HG02973 (cell line): Measurements from ENCODE around the gene AMPH.

Experiments
- ATAC-seq: cut with Tn5 transposase; IDR thresholded peaks from one replicate; pipeline ENCODE4 v1.9.1; 2021; ENCODE audit warnings: moderate library complexity; ENCODE audit not compliant: unreplicated experiment

The AMPH gene

DNA sequence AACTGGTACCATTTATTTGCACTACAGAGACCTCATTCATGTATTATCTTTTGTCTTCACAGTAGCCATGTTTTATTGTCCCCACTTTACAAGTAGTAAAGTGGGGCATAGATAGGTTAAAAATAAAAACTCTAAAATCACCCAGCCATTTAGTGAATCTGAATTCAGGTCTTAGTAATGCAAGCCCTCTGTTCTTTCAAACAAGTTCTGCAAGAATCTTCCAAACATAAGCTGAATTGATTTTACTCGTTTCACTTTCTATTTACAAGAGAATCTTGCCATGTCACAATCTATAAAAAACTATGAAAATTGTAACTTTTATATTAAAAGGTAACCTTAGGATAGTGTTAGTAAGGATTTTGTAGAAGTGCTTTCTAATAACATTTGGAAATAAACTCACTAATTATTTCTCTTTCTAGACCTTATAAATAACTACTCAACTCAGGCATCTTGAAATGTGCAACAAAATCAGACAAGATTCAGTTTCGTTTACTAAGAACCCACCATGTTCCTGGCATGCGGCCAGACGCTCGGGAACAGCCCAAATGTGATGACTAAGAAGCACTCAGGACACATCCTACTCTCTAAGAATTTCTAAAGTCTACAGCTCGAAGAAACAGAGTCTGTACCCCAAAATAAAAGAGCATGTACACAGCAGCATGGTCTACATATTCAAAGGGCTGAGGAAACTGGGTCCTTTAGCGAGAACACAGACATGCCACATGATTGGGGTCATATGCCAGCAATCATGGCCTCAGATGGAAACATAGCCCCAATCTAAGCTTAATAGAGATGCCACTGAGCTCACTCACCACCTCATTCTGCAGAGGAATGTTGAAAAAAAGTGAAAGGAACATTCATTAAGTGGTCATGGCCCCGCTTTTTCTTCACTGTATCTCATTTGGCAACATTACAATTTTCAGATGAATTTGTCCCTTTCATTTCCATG lies 167.6 kb downstream of the AMPH start:
- ATAC-seq = peak; percentile 97

DNA sequence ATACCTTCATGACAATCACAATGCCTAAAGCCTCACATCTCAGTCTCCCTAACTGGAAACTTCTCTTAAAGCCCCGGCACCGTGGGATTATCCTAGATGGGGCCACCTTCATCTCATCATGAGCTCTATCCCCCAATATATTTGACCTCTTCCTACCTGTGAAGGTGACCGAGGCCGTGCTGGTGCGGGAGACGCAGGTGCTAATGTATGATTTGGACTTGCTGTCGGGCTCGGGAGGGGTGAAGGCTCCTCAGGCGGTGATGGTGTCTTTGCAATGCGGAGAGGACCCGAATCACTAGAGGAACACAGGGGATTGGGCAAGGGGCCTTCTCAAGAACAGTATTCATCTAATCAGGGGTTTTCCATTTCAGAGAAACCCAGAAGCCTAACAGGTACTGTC lies 168.4 kb downstream of the AMPH start:
- ATAC-seq = no peak

DNA sequence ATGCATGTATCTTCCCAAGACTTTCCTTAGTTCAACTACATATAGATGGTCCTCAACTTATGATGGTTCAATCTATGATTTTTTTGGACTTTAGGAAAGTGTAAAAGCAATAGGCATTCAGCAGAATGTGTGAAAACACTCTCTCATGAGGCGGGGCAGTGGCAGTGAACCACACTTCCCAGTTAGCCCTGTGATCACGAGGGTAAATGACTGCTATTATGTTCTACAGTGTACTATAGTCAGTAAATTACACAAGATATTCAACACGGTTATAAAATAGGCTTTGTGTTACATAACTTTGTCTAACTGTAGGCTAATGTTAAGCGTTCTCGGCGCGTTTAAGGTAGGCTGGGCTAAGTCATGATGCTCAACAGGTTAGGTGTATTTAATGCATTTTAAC lies 169.3 kb downstream of the AMPH start:
- no peak for ATAC-seq

DNA sequence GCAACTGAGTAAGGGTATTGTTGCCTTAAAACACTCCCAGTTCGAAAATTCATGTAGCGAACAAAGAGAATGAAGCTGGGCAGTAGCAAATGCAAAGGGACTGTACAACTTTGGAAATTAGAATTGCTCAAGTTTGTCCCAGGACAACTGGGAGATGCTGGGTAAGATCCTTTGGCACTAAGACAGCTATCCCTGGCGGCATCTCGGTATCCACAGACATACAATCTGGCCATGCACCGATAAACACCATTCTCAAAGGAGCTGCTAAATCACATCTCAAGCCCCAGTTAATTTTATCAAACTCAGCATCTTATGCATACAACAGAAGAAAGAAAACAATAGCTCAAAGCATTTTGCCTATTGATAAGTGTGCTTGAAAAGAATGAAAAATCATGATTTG lies 177.3 kb downstream of the AMPH start:
- no peak for ATAC-seq

DNA sequence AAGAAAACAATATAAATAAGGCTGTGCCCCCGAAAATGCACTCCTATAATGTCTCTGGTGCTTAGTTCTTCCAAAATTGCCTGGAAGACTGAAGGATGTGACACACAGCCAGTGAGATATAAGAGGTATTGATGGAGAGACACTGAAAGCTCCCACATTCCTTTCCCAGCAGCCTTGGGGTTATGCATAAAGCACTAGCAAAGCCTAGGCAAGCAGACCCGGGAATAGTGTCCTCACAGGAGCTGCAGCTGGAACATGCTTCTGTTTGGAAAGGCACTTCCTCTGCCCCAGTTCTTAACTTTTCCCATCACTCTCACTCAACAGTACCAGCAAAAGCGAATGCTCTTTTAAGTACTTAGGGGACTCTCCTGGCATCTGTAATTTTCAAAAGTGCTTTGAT lies 178.0 kb downstream of the AMPH start:
- no peak for ATAC-seq

DNA sequence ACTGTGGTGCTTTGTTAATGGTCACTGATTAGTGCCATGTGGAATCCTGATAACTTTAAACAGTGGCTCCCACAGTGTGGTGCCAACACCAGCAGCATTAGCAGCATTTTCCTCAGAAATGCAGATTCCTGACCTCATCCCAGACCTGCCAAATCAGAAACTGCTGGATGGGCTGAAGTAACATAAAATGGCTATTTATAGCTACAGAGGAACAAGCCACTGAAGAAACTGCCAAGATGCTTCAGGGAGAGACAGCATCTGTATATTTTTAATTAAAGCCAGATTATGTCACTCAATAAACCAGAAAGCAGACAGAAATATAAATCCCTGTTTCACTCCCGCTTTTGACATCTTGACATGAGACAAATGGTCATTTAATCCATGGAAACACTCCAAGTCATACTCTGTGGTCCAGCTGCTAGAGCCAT lies 178.5 kb downstream of the AMPH start:
- ATAC-seq = no peak

DNA sequence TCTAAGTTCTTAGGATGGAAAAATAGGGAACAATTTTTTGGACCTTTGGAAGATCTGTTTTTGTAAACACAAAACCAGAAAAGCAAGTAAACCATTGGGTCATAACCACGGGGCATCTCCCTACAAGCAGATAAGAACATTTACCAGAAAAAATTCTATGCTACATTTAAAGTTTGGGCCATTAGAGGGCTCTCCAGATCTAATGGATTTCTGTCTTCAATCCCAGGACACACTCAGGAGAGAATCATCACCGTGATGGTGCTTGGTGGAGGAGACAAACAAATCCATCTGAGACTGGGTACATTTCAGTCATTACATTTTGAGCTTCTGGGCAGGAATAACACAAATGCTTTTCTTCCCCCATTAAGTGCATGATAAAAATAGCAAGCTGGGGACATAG lies 179.3 kb downstream of the AMPH start:
- ATAC-seq = no peak

DNA sequence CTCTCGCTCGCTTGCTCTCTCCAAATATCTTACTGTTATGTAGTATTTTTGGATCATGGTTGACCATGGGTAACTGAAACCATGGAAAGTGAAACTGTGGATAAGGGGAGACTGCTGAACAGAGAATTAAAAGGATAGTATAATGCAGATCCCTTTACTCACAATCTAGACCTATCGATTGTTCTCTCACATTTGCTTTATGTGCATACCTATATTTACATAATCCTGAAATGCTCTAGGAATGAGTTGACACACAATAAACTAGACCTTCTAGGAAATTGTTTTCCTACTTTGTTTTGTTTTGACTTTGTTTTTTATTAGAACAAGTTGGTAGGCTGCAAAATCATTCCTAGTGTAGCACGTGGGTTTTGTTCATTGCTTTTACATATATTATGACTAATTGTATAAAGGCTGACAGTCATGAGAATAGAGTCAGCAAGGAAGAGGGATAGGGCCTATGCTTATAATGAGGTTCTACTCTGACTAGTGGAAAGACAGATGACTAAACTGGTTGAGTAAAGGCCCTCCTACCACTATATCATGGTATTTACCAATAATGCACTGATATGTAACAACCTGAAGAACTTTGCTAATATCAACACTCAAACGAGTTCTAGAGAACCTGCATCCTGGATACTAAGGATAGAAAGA lies 182.5 kb downstream of the AMPH start:
- ATAC-seq = no peak

DNA sequence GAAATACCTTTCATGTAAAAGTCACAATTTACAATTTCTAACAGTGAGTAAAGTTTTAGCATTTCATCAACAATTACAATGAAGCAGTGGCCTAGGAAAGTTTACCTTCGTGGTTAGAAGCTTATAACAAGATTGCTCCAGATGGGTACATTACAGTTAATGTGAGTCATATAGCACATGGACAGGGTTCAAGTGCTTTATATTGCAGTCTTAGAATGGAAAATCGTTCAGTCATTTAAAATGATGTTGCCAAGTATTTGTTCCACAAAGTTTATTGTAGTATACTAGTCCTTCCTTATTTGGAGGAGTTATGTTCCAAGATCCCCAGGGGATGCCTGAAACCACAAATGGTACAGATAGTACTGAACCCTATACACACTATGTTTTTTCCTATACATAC lies 183.1 kb downstream of the AMPH start:
- ATAC-seq = no peak

DNA sequence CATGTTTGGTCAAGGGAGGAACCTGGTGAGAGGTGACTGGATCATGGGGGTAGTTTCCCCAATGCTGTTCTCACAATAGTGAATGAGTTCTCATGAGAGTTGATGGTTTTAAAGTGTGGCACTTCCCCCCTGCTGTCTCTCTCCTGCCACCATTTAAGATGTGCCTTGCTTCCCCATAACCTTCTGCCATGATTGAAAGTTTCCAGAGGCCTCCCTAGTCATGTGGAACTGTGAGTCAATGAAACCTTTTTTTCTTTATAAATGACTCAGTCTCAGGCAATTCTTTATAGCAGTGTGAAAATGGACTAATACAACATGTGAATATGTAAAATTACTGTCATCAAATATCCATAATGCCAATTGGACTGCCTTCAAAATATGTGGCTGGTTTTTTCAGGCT lies 192.2 kb downstream of the AMPH start:
- ATAC-seq = no peak

DNA sequence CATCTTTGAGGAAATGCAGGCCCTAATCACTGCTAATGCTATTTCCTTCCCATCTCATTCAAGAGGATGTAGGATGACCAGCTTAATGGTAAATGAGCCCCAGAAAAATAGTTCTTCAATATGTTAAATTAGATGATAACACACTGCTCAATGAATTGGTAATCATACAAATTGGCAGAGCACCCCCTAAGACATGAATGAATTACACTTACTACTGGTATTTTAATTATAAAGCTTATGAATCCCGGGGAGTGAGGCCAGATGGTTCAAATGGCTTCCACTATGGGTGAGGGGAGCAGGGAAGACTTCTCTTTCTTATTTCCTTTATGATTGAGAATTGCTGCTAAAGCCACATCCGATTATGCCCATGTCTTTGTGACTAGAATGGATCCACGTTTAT lies 198.5 kb downstream of the AMPH start:
- no peak for ATAC-seq

DNA sequence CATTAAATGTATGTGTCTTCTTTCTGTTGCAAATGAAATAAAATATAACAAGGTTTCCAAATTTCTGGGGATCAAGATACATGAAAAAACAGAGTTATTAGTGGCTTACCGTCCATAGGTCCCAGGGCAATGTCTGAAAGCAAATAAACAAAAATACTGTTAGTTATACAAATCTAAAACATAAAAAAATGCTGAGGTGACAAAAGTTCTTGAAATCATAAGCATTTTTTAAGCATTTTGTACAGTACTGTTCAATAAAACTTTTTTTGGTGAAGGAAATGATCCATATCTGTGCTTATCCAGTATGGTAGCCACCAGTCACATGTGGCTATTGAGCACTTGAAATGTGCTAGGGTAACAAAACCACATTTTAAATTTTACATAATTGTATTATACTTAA lies 199.1 kb downstream of the AMPH start:
- no peak for ATAC-seq

DNA sequence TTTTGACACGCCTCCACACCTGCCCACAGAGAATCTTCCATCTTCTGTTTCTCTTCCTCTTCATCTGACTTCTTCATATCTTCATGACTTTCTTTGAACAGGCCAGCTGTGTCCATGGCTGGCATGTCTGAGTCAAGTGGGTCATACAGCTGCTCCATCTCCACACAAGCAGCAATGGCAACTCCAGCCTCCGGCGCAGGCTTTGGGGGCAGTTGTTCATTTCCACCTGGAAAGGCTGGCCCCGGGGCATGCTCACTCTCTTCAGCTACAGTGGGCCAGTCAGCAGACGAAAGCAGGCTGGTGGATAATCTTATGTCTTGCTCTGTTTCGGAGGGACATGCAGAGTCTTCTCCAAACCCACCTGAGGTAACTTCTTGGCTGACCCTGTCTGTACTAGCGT lies 202.1 kb downstream of the AMPH start:
- no peak for ATAC-seq

DNA sequence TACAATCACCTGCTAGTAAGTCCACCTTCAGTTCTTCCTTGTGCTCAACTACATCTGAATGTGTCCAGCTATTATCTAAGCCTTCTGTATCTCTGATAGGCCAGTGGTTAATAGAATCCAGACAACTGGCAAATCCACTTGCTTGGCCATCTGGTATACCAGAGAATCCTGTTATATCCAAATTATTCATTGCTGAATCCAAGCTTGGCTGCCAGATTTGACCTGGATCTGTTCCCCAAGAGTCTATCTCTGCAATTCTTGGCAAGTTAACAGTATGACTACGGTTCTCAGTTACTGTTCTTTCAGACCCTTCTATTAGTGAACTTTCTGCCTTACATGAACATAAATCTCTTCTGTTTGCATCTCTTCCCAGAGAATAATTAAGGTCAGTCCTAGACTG lies 203.1 kb downstream of the AMPH start:
- ATAC-seq = no peak

DNA sequence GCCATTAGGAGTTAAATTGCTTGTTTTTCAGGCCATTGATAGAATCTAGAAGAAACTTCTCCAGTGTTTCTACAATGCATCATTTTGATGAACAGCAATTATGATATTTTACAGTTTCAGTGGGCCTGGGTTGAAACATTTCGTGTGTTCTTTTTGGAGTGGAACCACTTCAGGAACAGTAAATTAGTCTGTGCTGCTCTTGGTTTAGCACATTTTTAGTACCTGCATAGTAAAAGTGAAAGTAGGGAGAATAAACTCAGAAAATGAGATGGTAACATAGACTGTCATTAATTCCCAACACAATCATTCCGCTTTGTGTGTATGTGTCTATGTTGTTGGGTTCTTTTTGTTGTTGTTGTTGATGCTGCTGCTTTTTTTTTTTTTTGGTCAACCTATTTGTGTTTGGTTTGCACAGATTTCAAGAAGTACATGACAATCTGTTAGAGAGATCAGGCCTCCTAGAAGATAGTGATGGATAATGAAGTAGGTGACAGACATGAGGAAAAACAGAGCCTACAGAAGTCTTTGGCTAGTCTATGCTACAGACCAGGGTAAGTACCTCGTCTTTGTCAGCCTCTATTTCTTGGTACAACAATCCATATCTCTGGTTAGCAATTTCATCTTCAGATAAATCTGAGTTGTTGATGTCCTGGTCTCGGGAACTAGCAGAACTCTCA lies 203.8 kb downstream of the AMPH start:
- ATAC-seq = no peak

DNA sequence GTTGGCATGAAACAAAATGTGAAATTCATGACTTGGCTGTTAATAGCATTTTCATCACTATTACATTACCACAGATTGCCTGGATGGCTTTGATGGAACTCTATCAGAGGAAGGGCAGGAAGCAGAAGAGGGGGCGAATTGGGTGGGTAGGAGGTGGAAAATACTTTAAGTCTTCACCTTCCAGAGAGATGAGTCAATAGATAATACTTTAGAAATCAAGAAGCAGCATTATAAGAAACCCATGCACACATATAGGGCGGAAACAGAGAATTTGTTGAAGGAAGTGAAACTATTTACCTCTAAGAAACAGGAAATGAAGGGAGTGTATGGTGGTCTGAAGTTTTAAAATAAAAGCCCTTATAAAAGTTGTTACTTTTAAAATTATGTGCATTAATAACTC lies 205.7 kb downstream of the AMPH start:
- ATAC-seq = no peak

DNA sequence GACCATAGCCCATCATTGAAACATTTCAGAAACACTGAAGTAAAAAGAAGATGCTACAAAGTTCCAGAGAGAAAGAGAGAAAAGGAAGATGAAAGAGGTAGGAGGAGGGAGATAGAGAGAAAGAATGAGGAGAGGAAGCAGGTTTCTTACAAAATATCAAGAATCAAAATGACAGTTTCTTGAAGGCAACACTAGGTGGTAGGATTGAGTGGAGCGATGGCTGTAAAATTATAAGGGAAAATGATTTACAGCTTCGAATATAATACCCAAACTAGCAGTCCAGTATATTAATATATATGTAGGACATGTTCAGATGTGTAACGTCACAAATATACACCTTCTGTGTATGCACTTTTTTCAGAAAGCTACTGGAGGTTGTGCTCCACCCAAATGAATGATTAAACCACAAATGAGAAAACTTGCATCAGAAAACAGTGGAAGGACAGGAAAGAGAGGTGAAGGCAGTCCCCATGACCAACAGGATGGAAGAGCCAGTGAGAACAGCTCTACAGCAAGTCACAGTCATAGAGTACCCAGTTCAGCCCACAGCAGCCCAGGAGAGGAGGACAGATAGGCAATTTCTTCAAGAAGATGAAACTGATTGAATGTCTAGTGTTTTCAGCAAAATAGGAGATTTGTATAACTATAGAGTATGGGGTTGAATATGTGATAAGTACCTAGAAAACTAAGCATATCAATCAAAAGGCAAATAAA lies 206.3 kb downstream of the AMPH start:
- no peak for ATAC-seq

DNA sequence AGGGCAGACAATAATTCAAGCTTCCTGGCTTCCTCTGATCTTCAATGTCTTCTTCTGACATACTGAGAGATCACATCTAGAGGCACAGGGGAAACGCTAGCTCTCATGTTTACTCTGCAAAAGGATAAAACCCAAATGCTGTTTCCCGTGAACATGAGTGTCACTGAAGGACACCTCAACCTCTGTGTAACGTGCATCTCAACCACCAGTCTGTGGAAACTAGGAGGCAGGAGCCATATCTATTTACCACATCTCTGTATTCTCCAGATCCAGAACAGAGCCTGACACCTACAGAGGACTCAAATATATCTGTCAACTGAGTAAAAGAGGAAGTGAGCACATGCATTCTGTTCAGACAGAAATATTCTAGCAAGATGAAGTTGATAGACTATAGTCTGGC lies 217.4 kb downstream of the AMPH start:
- ATAC-seq = peak; percentile 88

DNA sequence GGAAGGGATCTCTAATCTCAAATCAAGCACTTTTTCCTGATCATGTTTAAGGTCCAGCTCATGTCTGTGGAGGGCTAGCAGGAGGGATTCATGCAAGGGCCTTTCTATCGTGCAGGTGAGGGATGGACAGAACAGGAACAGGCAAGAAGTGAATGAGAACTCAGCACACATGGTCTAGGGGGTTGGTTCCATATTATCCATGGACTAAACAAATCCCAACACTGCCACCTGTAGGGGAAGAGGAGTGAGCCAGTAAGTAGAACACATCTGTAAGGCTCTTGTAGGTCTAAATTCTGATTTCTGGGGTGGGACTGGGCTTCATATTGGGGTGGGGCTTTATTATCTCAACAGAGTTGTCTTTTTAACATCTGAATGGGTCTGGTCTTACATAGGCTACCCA lies 219.8 kb downstream of the AMPH start:
- no peak for ATAC-seq

DNA sequence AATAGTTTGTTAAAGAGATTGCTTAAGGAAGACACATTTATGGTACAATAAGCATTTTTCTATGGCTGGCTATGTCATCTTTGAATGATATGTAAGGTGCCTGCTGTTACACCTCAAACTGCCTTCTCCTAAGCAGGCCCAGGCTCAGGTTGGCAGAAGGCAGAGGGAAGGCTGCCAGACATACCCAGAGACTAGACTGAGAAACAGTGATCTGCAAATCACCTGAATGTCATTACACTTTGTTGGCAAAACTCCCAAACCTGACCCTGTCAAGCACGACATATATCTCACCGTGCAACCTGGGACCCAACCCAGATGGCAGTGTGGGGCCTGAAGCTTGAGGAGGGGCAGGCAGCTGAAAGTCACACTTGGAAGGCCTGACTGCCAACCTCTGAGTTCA lies 221.1 kb downstream of the AMPH start:
- ATAC-seq = no peak

DNA sequence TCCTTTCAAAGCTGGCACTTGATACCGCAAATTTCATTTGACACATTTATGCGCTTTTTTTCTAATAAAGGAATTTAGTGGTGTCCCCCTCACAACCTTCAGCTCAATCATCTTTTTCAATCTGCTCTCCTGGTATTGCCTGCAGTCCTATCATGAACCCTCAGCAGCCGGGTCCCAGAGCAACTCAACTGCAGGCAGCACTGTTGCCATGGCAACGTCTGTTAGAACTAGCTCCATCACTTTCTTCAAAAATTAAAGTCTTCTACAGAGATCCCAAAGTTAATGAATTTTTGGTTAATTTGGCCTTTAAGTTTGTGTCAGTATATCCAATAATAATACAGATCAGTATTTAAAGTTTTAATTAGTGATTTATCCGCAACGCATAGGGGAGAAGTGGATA lies 221.6 kb downstream of the AMPH start:
- no peak for ATAC-seq
